Small intestine (tissue), 7 donors: ENCODE measurements around the gene ZMIZ1. TPM values are rescaled to one million over a fixed set of nuclear protein-coding genes. Genes with fewer than 3 reads are reported as not detected.

Source experiments
- DNase-seq, 2 donors: peaks; one replicate each; pipeline versions ENCODE4 v3.0.0 to v3.0.0-alpha.2; 2013
- FAIRE-seq: peaks from 2 replicates; lab custom pipeline; 2012; peaks lifted over from hg19 to GRCh38; lab: Jason Lieb, UNC
- H3K27ac ChIP-seq, 3 donors: one replicate each; pipeline ENCODE4 v1.5.1; 2013; ENCODE audit warnings: low read length in 2 of 3, mild to moderate bottlenecking in 2 of 3, control low read depth in 1 of 3, inconsistent platforms in 1 of 3, low read depth in 1 of 3, moderate library complexity in 1 of 3
- H3K27me3 ChIP-seq, 3 donors: one replicate each; pipeline ENCODE4 v1.6.1; 2013; ENCODE audit warnings: low read length in 3 of 3, inconsistent platforms in 1 of 3; ENCODE audit not compliant: control insufficient read depth in 3 of 3, insufficient read depth in 3 of 3
- H3K36me3 ChIP-seq, 3 donors: one replicate each; pipeline ENCODE4 v1.6.1; 2013; ENCODE audit warnings: low read length in 3 of 3, inconsistent platforms in 1 of 3, low read depth in 1 of 3, mild to moderate bottlenecking in 1 of 3, moderate library complexity in 1 of 3; ENCODE audit not compliant: control insufficient read depth in 3 of 3, insufficient read depth in 2 of 3
- H3K4me1 ChIP-seq, 3 donors: one replicate each; pipeline ENCODE4 v1.6.1; 2013; ENCODE audit warnings: low read length in 2 of 3, inconsistent platforms in 1 of 3, low read depth in 1 of 3, mild to moderate bottlenecking in 1 of 3, moderate library complexity in 1 of 3; ENCODE audit not compliant: control insufficient read depth in 3 of 3, insufficient read depth in 2 of 3
- H3K4me3 ChIP-seq, 3 donors: one replicate each; pipeline ENCODE4 v1.5.1; 2013; ENCODE audit warnings: low read length in 3 of 3, control low read depth in 1 of 3, inconsistent platforms in 1 of 3, low read depth in 1 of 3, mild to moderate bottlenecking in 1 of 3, moderate library complexity in 1 of 3
- H3K9me3 ChIP-seq, 2 donors: one replicate each; pipeline ENCODE4 v1.6.1; 2013; ENCODE audit warnings: low read depth in 1 of 2, low read length in 1 of 2; ENCODE audit not compliant: control insufficient read depth in 2 of 2, insufficient read depth in 1 of 2
- WGBS, 3 donors: extraction: QIAGEN DNeasy Blood & Tissue Kit; methylation state at CpG; one replicate each; pipeline ENCODE4 v1.1.7; 2013; 5-methylcytosine and 5-hydroxymethylcytosine counted together
- polyA plus RNA-seq, 4 donors: library from polyadenylated mRNA; stranded (reverse) in 3 of 4; unstranded in 1 of 4; fragments of 200-250 nt in 3 of 4; fragments of 120-200 nt in 1 of 4; gene quantifications; one replicate each; pipeline versions ENCODE4 v1.2.1 to v1.2.3, GENCODE V29; 2013
- donor health status: healthy with polysubstance abuse.
- donor health status: control.
- donor health status: control.
- donor health status: Bipolar disorder and iron deficiency.
- donor health status: healthy.

The ZMIZ1 gene
- polyA plus RNA-seq, 4 donors, result 15.1 to 40.7 (median 19.9) TPM

GRCh38 chr10:79046741-79047583 is 21.8 kb upstream of the ZMIZ1 start:
- Histone ChIP-seq H3K27me3 (no peaks in the 10 kb centered on the region), H3K27ac (no peak overlapping the region), H3K9me3 (no peaks in the 10 kb centered on the region), H3K4me3 (no peak overlapping the region), H3K4me1 (peaks cover 10 to 35% (median 11%) of the 10 kb centered on the region in 3 donors), H3K36me3 (no peaks in the 10 kb centered on the region)
- WGBS, 3 donors, result 82 to 96% (median 87%) methylated on average over 6 of the region's 6 CpGs
- DNase-seq (no peak), FAIRE-seq (no peak)

DNA sequence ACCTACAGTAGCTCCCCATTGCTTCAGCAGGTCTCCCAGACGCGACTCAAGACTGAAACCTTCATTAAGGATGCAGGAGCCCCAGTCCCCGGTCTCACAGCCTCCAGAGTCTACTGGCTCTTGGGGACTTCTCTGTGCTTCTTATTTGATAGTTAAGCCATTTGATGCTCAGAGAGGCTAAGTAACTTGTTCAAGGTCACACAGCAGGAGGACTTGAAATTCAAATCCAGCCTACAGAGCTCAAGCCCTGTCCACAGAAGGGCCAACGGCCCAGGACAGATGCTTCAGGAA is 21.2 kb upstream of the ZMIZ1 start:
- 83 to 86% (median 83%) methylated on average over 4 of the region's 4 CpGs for WGBS, 3 donors
- H3K4me3 ChIP-seq, result no peak overlapping the region
- DNase-seq, result no peak

DNA sequence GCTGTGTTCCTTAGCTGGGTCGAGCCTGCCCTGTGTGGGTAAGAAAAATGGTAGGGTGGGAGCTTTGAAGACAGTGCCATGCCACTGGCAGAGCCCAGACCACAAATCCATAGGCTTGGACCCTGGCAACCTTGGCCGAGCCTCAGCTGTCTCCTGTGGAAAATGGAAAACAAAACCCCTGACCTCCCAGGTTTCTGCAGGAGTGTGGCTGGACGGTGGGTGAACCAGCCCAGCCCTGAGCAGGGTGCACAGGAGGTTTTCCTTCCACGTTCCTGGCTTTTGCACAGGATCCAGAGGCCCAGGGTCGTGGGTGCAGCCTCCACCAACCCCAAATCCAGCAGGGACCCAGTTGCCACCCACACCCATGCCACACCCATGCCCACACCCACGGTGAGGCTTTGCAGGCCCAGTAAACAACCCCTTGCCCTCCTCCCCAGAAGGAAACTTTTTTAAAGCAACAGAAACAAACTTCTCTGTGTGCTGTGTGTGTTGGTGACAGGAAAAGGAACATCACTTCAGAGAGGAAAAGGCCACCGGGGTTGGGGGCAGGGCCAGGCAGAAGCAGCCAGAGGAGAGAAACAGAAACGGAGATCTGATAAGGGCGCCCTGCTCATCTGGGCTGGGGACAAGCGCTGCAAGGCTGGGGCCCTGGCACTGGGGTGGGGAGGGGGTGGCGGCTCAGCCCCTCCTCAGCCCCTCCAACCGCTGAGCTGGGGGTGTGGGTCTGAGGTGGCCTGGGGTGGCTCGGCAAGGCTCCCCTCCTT is 20.7 kb upstream of the ZMIZ1 start:
- Histone ChIP-seq H3K4me1 (peaks cover 10 to 35% (median 11%) of the 10 kb centered on the region in 3 donors), H3K36me3 (no peaks in the 10 kb centered on the region), H3K4me3 (no peak overlapping the region), H3K27ac (peak overlapping the region in 1 of 3 donors; percentile 56), H3K27me3 (no peaks in the 10 kb centered on the region), H3K9me3 (no peaks in the 10 kb centered on the region)
- DNase-seq (peak; percentile 36 to 50), FAIRE-seq (no peak)
- WGBS, 3 donors, result 21 to 35% (median 25%) methylated on average over 12 to 13 of the region's 13 CpGs

More for the DNA sequence above, 21.2 kb upstream of the ZMIZ1 start:
- Histone ChIP-seq H3K36me3 (no peaks in the 10 kb centered on the region), H3K27me3 (no peaks in the 10 kb centered on the region), H3K27ac (no peak overlapping the region), H3K9me3 (no peaks in the 10 kb centered on the region), H3K4me1 (peaks cover 10 to 35% (median 11%) of the 10 kb centered on the region in 3 donors)
- FAIRE-seq, result no peak

GRCh38 chr10:79048639-79049550 is 19.9 kb upstream of the ZMIZ1 start:
- Histone ChIP-seq H3K9me3 (no peaks in the 10 kb centered on the region), H3K27ac (peak overlapping the region in 1 of 3 donors; percentile 56), H3K4me3 (no peak overlapping the region), H3K4me1 (peaks cover 10 to 35% (median 11%) of the 10 kb centered on the region in 3 donors), H3K27me3 (no peaks in the 10 kb centered on the region), H3K36me3 (no peaks in the 10 kb centered on the region)
- 64 to 78% (median 71%) methylated on average over 14 of the region's 14 CpGs for WGBS, 3 donors
- DNase-seq (peak in 1 of 2 donors; percentile 12), FAIRE-seq (no peak)

- Histone ChIP-seq H3K27ac (peak overlapping the region in 2 of 3 donors; percentile 49 to 66), H3K4me1 (peaks cover 10 to 40% (median 11%) of the 10 kb centered on the region in 3 donors), H3K36me3 (no peaks in the 10 kb centered on the region), H3K27me3 (no peaks in the 10 kb centered on the region), H3K4me3 (no peak overlapping the region), H3K9me3 (no peaks in the 10 kb centered on the region)
- FAIRE-seq (no peak), DNase-seq (peak in 1 of 2 donors; percentile 7)
- WGBS, 3 donors, result 43 to 75% (median 55%) methylated on average over 15 of the region's 15 CpGs
Measured at GRCh38 chr10:79049931-79050895, 18.6 kb upstream of the ZMIZ1 start.

- FAIRE-seq (no peak), DNase-seq (peak; percentile 83 to 92)
- 75 to 87% (median 78%) methylated on average over 7 of the region's 7 CpGs for WGBS, 3 donors
- Histone ChIP-seq H3K9me3 (no peaks in the 10 kb centered on the region), H3K4me1 (peaks cover 10 to 40% (median 11%) of the 10 kb centered on the region in 3 donors), H3K36me3 (no peaks in the 10 kb centered on the region), H3K27ac (peak overlapping the region; percentile 16 to 66 (median 49)), H3K4me3 (no peak overlapping the region), H3K27me3 (no peaks in the 10 kb centered on the region)
Measured at GRCh38 chr10:79050896-79051555, 17.7 kb upstream of the ZMIZ1 start.

DNA sequence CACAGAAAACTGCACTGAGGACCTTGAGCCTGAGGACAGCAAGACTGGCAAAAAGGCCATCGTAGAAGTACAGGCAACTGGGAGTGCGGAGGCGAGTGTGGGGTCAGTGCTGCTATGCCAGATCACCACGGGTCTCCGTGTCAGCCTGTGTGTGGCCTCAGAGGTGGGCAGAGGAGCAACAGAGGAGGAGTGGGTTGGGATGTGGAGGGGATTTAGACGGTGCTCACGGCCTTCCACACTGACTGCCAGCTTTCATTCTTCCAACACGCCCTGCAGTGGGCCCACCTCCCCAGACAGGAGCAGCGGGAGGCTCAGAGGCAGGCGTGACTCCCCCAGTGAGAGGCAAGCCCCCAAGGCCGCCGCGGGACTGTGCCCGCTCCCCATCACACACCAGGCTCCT is 17.0 kb upstream of the ZMIZ1 start:
- FAIRE-seq, result no peak
- no peaks in the 10 kb centered on the region for H3K27me3 ChIP-seq
- 64 to 74% (median 74%) methylated on average over 14 of the region's 14 CpGs for WGBS, 3 donors
- H3K4me1 ChIP-seq, result peaks cover 10 to 40% (median 13%) of the 10 kb centered on the region in 3 donors
- no peak overlapping the region for H3K27ac ChIP-seq
- H3K9me3 ChIP-seq, result no peaks in the 10 kb centered on the region
- no peaks in the 10 kb centered on the region for H3K36me3 ChIP-seq
- peak in 1 of 2 donors; percentile 9 for DNase-seq
- no peak overlapping the region for H3K4me3 ChIP-seq
